K562 (cell line): ENCODE results near the gene ADSS2. TPM values are rescaled to one million over a fixed set of nuclear protein-coding genes. Genes with fewer than 3 reads are reported as not detected.

Experiments used
- ATAC-seq: fragments of 200-7000 bp; cut with Tn5 transposase; 3 replicates; pipeline ENCODE4 v1.9.1; 2020; ENCODE audit warnings: moderate library complexity
- BruUV-seq: library from RNA; stranded (reverse); fragments of 400-500 nt; replicated peaks from 2 replicates; lab custom pipeline; 2021; lab: Mats Ljungman, UMichigan
- CTCF ChIA-PET: fragments of 300-600 bp; formaldehyde crosslinking; extraction: SDS; loops from one replicate; lab custom pipeline; 2021; ENCODE audit warnings: low intra/inter-chr PET ratio; lab: Yijun Ruan, JAX
- POLR2A ChIA-PET: fragments of 300-600, 350-650 bp; sonication (Branson Sonifier 250); formaldehyde crosslinking; extraction: SDS; loops from one replicate; lab custom pipeline; 2021; ENCODE audit warnings: antibody characterized with exemption, inconsistent platforms; lab: Yijun Ruan, JAX
- DNase-seq, 4 experiments: peaks; one replicate each; pipeline versions ENCODE4 v3.0.0 to v3.0.0-alpha.2; 2011 to 2018; ENCODE audit warnings: low spot score in 3 of 4, mixed read lengths in 3 of 4; ENCODE audit errors: extremely low read depth in 1 of 4
- FAIRE-seq: peaks from 2 replicates; lab custom pipeline; 2011; peaks lifted over from hg19 to GRCh38; lab: Jason Lieb, UNC
- H2AFZ ChIP-seq: 2 replicates; pipeline ENCODE4 v1.6.0; 2011; ENCODE audit warnings: low read depth, low read length, control low read depth, inconsistent platforms
- H3K27ac ChIP-seq: fragments of 200-600 bp; 3 replicates; pipeline ENCODE4 v1.8.0; 2011; ENCODE audit warnings: low read depth, mild to moderate bottlenecking, control low read depth, inconsistent platforms, low read length, moderate library complexity, mixed read lengths; ENCODE audit errors: extremely low read depth
- H3K27me3 ChIP-seq, 2 experiments: fragments of 300-600 bp in 1 of 2; 2 replicates in 1 of 2; 3 replicates in 1 of 2; pipeline versions ENCODE4 v1.6.0 to v1.8.0; 2011; ENCODE audit warnings: inconsistent platforms in 2 of 2, low read length in 2 of 2, mild to moderate bottlenecking in 1 of 2, mixed read lengths in 1 of 2, moderate library complexity in 1 of 2; ENCODE audit not compliant: control insufficient read depth in 2 of 2, insufficient read depth in 2 of 2
- H3K36me3 ChIP-seq: fragments of 300-600 bp; 3 replicates; pipeline ENCODE4 v1.8.0; 2011; ENCODE audit warnings: mild to moderate bottlenecking, low read length, inconsistent platforms; ENCODE audit not compliant: control insufficient read depth, insufficient read depth
- H3K4me1 ChIP-seq, 2 experiments: fragments of 200-600 bp in 1 of 2; replicated peaks in 1 of 2; 2 replicates in 1 of 2; 3 replicates in 1 of 2; pipeline versions ENCODE4 v1.5.1 to v1.8.0; 2011; ENCODE audit warnings: inconsistent platforms in 2 of 2, low read length in 2 of 2, mild to moderate bottlenecking in 1 of 2, mixed read lengths in 1 of 2, moderate library complexity in 1 of 2; ENCODE audit not compliant: control insufficient read depth in 2 of 2, insufficient read depth in 2 of 2
- H3K4me2 ChIP-seq: 2 replicates; pipeline ENCODE4 v1.6.1; 2011; ENCODE audit warnings: low read length, control low read depth, inconsistent platforms, mixed read lengths; ENCODE audit not compliant: insufficient read depth
- H3K4me3 ChIP-seq: fragments of 200-600 bp; sonication (generic), shearing (Covaris generic); 2 replicates; pipeline ENCODE4 v1.5.1; 2016; ENCODE audit warnings: control low read depth, inconsistent platforms
- H3K79me2 ChIP-seq: fragments of 200-600 bp; 3 replicates; pipeline ENCODE4 v1.8.0; 2011; ENCODE audit warnings: low read length, inconsistent platforms; ENCODE audit not compliant: control insufficient read depth, insufficient read depth
- H3K9ac ChIP-seq, 2 experiments: 2 replicates each; pipeline versions ENCODE4 v1.6.0 to v1.6.1; 2011; ENCODE audit warnings: low read depth in 2 of 2, low read length in 2 of 2, control low read depth in 1 of 2, inconsistent platforms in 1 of 2, mild to moderate bottlenecking in 1 of 2, mixed read lengths in 1 of 2; ENCODE audit not compliant: insufficient read depth in 1 of 2
- H3K9me1 ChIP-seq: one replicate; pipeline ENCODE4 v1.6.0; 2011; ENCODE audit warnings: inconsistent platforms, mild to moderate bottlenecking, low read length, moderate library complexity; ENCODE audit not compliant: control insufficient read depth, insufficient read depth
- H3K9me3 ChIP-seq: replicated peaks from 2 replicates; pipeline ENCODE4 v1.5.1; 2011; ENCODE audit warnings: low read depth, low read length, inconsistent platforms; ENCODE audit not compliant: control insufficient read depth, insufficient read depth
- H4K20me1 ChIP-seq: replicated peaks from 2 replicates; pipeline ENCODE4 v1.6.1; 2011; ENCODE audit warnings: low read length, inconsistent platforms, mixed read lengths; ENCODE audit not compliant: control insufficient read depth, insufficient read depth
- BCLAF1 ChIP-seq, 2 experiments: fragments of 450-650 bp in 1 of 2; IDR thresholded peaks; 2 replicates each; pipeline ENCODE4 v1.6.1; 2011 to 2017; ENCODE audit warnings: low read depth in 2 of 2, antibody characterized with exemption in 1 of 2, borderline replicate concordance in 1 of 2, low read length in 1 of 2, mild to moderate bottlenecking in 1 of 2, mixed read lengths in 1 of 2; ENCODE audit not compliant: control insufficient read depth in 1 of 2
- DACH1 ChIP-seq: fragments of 450-650 bp; IDR thresholded peaks from 2 replicates; pipeline ENCODE4 v1.6.1; 2018; ENCODE audit not compliant: partially characterized antibody
- DDX20 ChIP-seq: fragments of 450-650 bp; IDR thresholded peaks from 2 replicates; pipeline ENCODE4 v1.6.1; 2016; ENCODE audit warnings: missing genetic modification characterization, low read depth, mild to moderate bottlenecking, missing compliant biosample characterization, moderate library complexity
- FOXM1 ChIP-seq, 2 experiments: fragments of 450-650 bp in 1 of 2; sonication (generic) in 1 of 2; formaldehyde crosslinking in 1 of 2; IDR thresholded peaks; 2 replicates each; pipeline versions ENCODE4 v1.6.1 to v1.9.0; 2017 to 2022; ENCODE audit warnings: low read depth in 2 of 2, mild to moderate bottlenecking in 2 of 2, missing genetic modification reagents in 1 of 2, moderate library complexity in 1 of 2
- MAZ ChIP-seq, 2 experiments: fragments of 450-650 bp in 1 of 2; sonication (generic) in 1 of 2; formaldehyde crosslinking; IDR thresholded peaks in 1 of 2; conservative IDR thresholded peaks in 1 of 2; 2 replicates each; pipeline versions ENCODE4 v1.4.0 to v1.5.0; 2020; ENCODE audit warnings: mild to moderate bottlenecking in 1 of 2, missing genetic modification reagents in 1 of 2
- MNT ChIP-seq, 2 experiments: fragments of 450-650 bp; conservative IDR thresholded peaks; 2 replicates each; pipeline ENCODE4 v1.6.1; 2017; ENCODE audit warnings: mild to moderate bottlenecking in 2 of 2, moderate library complexity in 2 of 2
- NCOR1 ChIP-seq: fragments of 450-650 bp; IDR thresholded peaks from 2 replicates; pipeline ENCODE4 v1.6.1; 2016; ENCODE audit warnings: mild to moderate bottlenecking, moderate library complexity
- RBBP5 ChIP-seq: fragments of 200-600 bp; sonication (generic); IDR thresholded peaks from 2 replicates; pipeline ENCODE4 v1.6.1; 2012; ENCODE audit warnings: borderline replicate concordance, mild to moderate bottlenecking, low read length, control low read depth, inconsistent platforms; ENCODE audit not compliant: insufficient read depth, poor library complexity, severe bottlenecking
- SAFB ChIP-seq: fragments of 200-400 bp; formaldehyde crosslinking; IDR thresholded peaks from 2 replicates; pipeline ENCODE4 v1.6.1; 2017; ENCODE audit warnings: low read depth, low read length, borderline replicate concordance
- SRSF1 ChIP-seq: fragments of 200-400 bp; formaldehyde crosslinking; IDR thresholded peaks from 2 replicates; pipeline ENCODE4 v1.6.1; 2017; ENCODE audit warnings: mild to moderate bottlenecking, low read depth, low read length, moderate library complexity
- TAF7 ChIP-seq: fragments of 450-650 bp; IDR thresholded peaks from 2 replicates; pipeline ENCODE4 v1.6.1; 2016; ENCODE audit warnings: missing genetic modification characterization, missing compliant biosample characterization
- TARDBP ChIP-seq: fragments of 450-650 bp; IDR thresholded peaks from 2 replicates; pipeline ENCODE4 v1.6.1; 2016
- ZNF175 ChIP-seq: fragments of 200-800 bp; sonication (Bioruptor generic); IDR thresholded peaks from 2 replicates; pipeline ENCODE4 v1.6.1; 2016; ENCODE audit warnings: low read depth, mild to moderate bottlenecking, missing genetic modification characterization, missing compliant biosample characterization
- WGBS: fragments of 100-300 bp; shearing (Covaris generic); methylation state at CpG from one replicate; pipeline ENCODE4 v1.1.6; 2016; ENCODE audit warnings: low coverage, mixed read lengths; ENCODE audit not compliant: insufficient coverage; ENCODE audit errors: missing lambda C conversion rate; 5-methylcytosine and 5-hydroxymethylcytosine counted together
- in situ Hi-C: fragments of 300-500 bp; cut with MboI; formaldehyde crosslinking; loops from 4 replicates; pipeline ENCODE4 v1.15.0; 2018; ENCODE audit warnings: inconsistent platforms, mixed read lengths
- intact Hi-C: fragments of 100-400 bp; cut with micrococcal nuclease; formaldehyde crosslinking; loops from 2 replicates; pipeline ENCODE4 v1.14.2; 2022
- polyA plus RNA-seq, 8 experiments: library from polyadenylated mRNA; depleted of rRNA in 4 of 8; stranded (reverse) in 5 of 8; unstranded in 3 of 8; fragments of >200 nt; fragmentation: Nextera tagmentation in 2 of 8; fragmentation: Illumina TruSeq in 1 of 8; extraction: Ambion mirVana in 2 of 8; extraction: Trizol in 1 of 8; gene quantifications; 2 replicates each; pipeline versions ENCODE4 v1.2.1 to v1.2.3, GENCODE V29; 2011 to 2014; ENCODE audit warnings: inconsistent platforms in 1 of 8, missing spikeins in 1 of 8
- total RNA-seq, 7 experiments: library from RNA; depleted of rRNA in 6 of 7; stranded (reverse); fragments of >200 nt in 6 of 7; fragmentation: Illumina TruSeq in 2 of 7; extraction: Trizol in 2 of 7; gene quantifications; 2 replicates each; pipeline versions ENCODE4 v1.2.1 to v1.2.3, GENCODE V29; 2011 to 2021; ENCODE audit warnings: low replicate concordance in 1 of 7

Gene ADSS2
- total and polyA plus RNA-seq, 9 of the 15 experiments (the other 6 are each of a cell fraction or from before 2014, with no cell fraction given), result 8.8 to 63.8 (median 59.4) TPM

- in situ Hi-C loops, result no loop called here
- ATAC-seq, result no peak
Measured at GRCh38 chr1:244458781-244459180, 7.1 kb upstream of the ADSS2 start.

GRCh38 chr1:244456586-244456985 is 4.9 kb upstream of the ADSS2 start:
- BruUV-seq, result no TSS peak
- CTCF ChIA-PET, result no interaction called here
- POLR2A ChIA-PET, result no interaction called here
- TF ChIP-seq SRSF1 (no peak), TARDBP (no peak), MNT (conservative IDR thresholded peaks at IDR 0.05) (peak in 1 of 2 experiments; percentile 42; a peak in 1 of 4 replicates), DDX20 (tag) (no peak), ZNF175 (CRISPR knock-in tag) (no peak), SAFB (no peak), BCLAF1 (IDR thresholded peaks at IDR 0.05; ENCODE audit: borderline replicate concordance in 1 of 2, control insufficient read depth in 1 of 2, low read depth in 2 of 2, low read length in 1 of 2) (no peak), NCOR1 (peak; percentile 31; the same call in 1 of the 2 replicates), TAF7 (tag) (no peak)

More at GRCh38 chr1:244458781-244459180, 7.1 kb upstream of the ADSS2 start:
- H3K36me3 ChIP-seq, result no peaks in the 10 kb centered on the region; the same call in 2 of the 3 replicates
- H3K79me2 ChIP-seq, result no peaks in the 10 kb centered on the region
- H3K27ac ChIP-seq, result no peak overlapping the region
- no peak overlapping the region for H2AFZ ChIP-seq
- no peaks in the 10 kb centered on the region for H3K27me3 ChIP-seq
- H4K20me1 ChIP-seq, result no peaks in the 10 kb centered on the region
- no peak overlapping the region for H3K9ac ChIP-seq
- no peaks in the 10 kb centered on the region for H3K9me1 ChIP-seq
- no peak overlapping the region for H3K4me3 ChIP-seq
- H3K9me3 ChIP-seq, result no peaks in the 10 kb centered on the region
- 57% methylated on average over 4 of the region's 4 CpGs for WGBS
- ChIA-PET CTCF (no interaction called here), POLR2A (interaction anchor here (0.6 kb wide), 1 partner anchor 44 kb away, joined by 3 read pairs; no protein-coding TSS in a partner anchor)
- TF ChIP-seq FOXM1 (IDR thresholded peaks at IDR 0.05; ENCODE audit: low read depth) (no peak), FOXM1 (CRISPR knock-in tag; IDR thresholded peaks at IDR 0.05; ENCODE audit: low read depth) (no peak), MAZ (CRISPR knock-in tag; conservative IDR thresholded peaks at IDR 0.05 in 1 of 2, IDR thresholded peaks at IDR 0.05 in 1 of 2) (no peak), DACH1 (no peak), RBBP5 (no peak)
- BruUV-seq, result no TSS peak
- FAIRE-seq (no peak), DNase-seq (no peak)
- H3K4me2 ChIP-seq, result no peak overlapping the region
- no peaks in the 10 kb centered on the region; a peak in 1 of 5 replicates for H3K4me1 ChIP-seq
- intact Hi-C loops, result no loop called here

More at GRCh38 chr1:244456586-244456985, 4.9 kb upstream of the ADSS2 start:
- intact Hi-C loops (no loop called here), in situ Hi-C loops (no loop called here)
- Histone ChIP-seq H3K4me2 (no peak overlapping the region), H3K27ac (no peak overlapping the region), H3K36me3 (no peaks in the 10 kb centered on the region; the same call in 2 of the 3 replicates), H3K4me3 (no peak overlapping the region), H3K9ac (no peak overlapping the region), H4K20me1 (no peaks in the 10 kb centered on the region), H3K79me2 (peaks cover 1% of the 10 kb centered on the region), H3K9me1 (no peaks in the 10 kb centered on the region), H3K4me1 (peaks cover 0 to 1% of the 10 kb centered on the region in 2 experiments; a peak in 1 of 5 replicates), H3K9me3 (peaks cover 8% of the 10 kb centered on the region), H2AFZ (no peak overlapping the region), H3K27me3 (no peaks in the 10 kb centered on the region)
- WGBS, result 3% methylated on average over 1 of the region's 1 CpG
- peak in 2 of 4 experiments; percentile 34 to 67 for DNase-seq
- no peak for FAIRE-seq
- no peak for ATAC-seq
